GM19238 (cell line): ENCODE measurements around the gene SLC30A5.

Experiments
- DNase-seq: peaks from one replicate; pipeline ENCODE4 v3.0.0; 2011; ENCODE audit warnings: low spot score; ENCODE audit not compliant: insufficient read length

Gene SLC30A5

GRCh38 chr5:69166686-69167492 is 73.1 kb downstream of the SLC30A5 start, which contains the start of gene CCNB1:
Gene CCNB1, plus strand, starts transcription at chr5:69167150. Its CDS starts 113 bp downstream, at chr5:69167263.
- DNase-seq = peak; percentile 99

GRCh38 chr5:69167493-69167855 is 73.7 kb downstream of the SLC30A5 start:
- no peak for DNase-seq

- DNase-seq = no peak
Observed at GRCh38 chr5:69167929-69168328, 74.1 kb downstream of the SLC30A5 start.

- DNase-seq = no peak
Observed at GRCh38 chr5:69170495-69170894, 76.7 kb downstream of the SLC30A5 start.

- DNase-seq = no peak
Observed at GRCh38 chr5:69170969-69171368, 77.2 kb downstream of the SLC30A5 start.
